Neuronal stem cell (in vitro differentiated cells): ENCODE data around the gene TMEM145.
A peak's percentile ranks its signal among the peaks of the same experiment; 100 is the strongest.

Experiments
- DNase-seq: peaks from one replicate; pipeline ENCODE4 v3.0.0-alpha.2; 2013; ENCODE audit warnings: low spot score
- H2AFZ ChIP-seq: one replicate; pipeline ENCODE4 v1.6.1; 2013; ENCODE audit warnings: mild to moderate bottlenecking, low read length, inconsistent platforms
- H2AK5ac ChIP-seq: 2 replicates; pipeline ENCODE4 v1.6.1; 2013; ENCODE audit warnings: low read depth, mild to moderate bottlenecking, inconsistent platforms, low read length, moderate library complexity, mixed read lengths
- H2BK120ac ChIP-seq: 2 replicates; pipeline ENCODE4 v1.6.1; 2013; ENCODE audit warnings: low read depth, mild to moderate bottlenecking, inconsistent platforms, low read length, moderate library complexity, mixed read lengths
- H2BK12ac ChIP-seq: one replicate; pipeline ENCODE4 v1.6.1; 2013; ENCODE audit warnings: low read length, inconsistent platforms
- H2BK15ac ChIP-seq: 2 replicates; pipeline ENCODE4 v1.6.1; 2013; ENCODE audit warnings: mild to moderate bottlenecking, low read length, inconsistent platforms, mixed read lengths
- H2BK5ac ChIP-seq: one replicate; pipeline ENCODE4 v1.6.1; 2013; ENCODE audit warnings: inconsistent platforms, mild to moderate bottlenecking, low read length, moderate library complexity
- H3K14ac ChIP-seq: one replicate; pipeline ENCODE4 v1.6.1; 2013; ENCODE audit warnings: low read length, inconsistent platforms
- H3K18ac ChIP-seq: 2 replicates; pipeline ENCODE4 v1.6.1; 2013; ENCODE audit warnings: low read length, inconsistent platforms
- H3K23ac ChIP-seq: 2 replicates; pipeline ENCODE4 v1.6.1; 2013; ENCODE audit warnings: low read depth, mild to moderate bottlenecking, mixed read lengths, low read length, inconsistent platforms; ENCODE audit not compliant: poor library complexity
- H3K27ac ChIP-seq: replicated peaks from 3 replicates; pipeline ENCODE4 v1.5.1; 2013; ENCODE audit warnings: low read length, inconsistent platforms
- H3K27me3 ChIP-seq, 3 experiments: 2 replicates each; pipeline ENCODE4 v1.6.1; 2013; ENCODE audit warnings: low read length in 3 of 3, mild to moderate bottlenecking in 2 of 3, inconsistent platforms in 1 of 3, low read depth in 1 of 3, mixed read lengths in 1 of 3, moderate library complexity in 1 of 3; ENCODE audit not compliant: control insufficient read depth in 3 of 3, insufficient read depth in 3 of 3
- H3K36me3 ChIP-seq, 2 donors: replicated peaks in 1 of 2; 2 replicates each; pipeline ENCODE4 v1.6.1; 2013; ENCODE audit warnings: low read length in 2 of 2; ENCODE audit not compliant: control insufficient read depth in 2 of 2, insufficient read depth in 2 of 2
- H3K4ac ChIP-seq: 2 replicates; pipeline ENCODE4 v1.6.1; 2013; ENCODE audit warnings: inconsistent platforms, mild to moderate bottlenecking, low read length, moderate library complexity
- H3K4me1 ChIP-seq, 2 donors: 1 replicate in 1 of 2; 2 replicates in 1 of 2; pipeline ENCODE4 v1.6.1; 2013; ENCODE audit warnings: low read length in 2 of 2, low read depth in 1 of 2; ENCODE audit not compliant: control insufficient read depth in 2 of 2, insufficient read depth in 1 of 2
- H3K4me2 ChIP-seq: one replicate; pipeline ENCODE4 v1.6.1; 2013; ENCODE audit warnings: mild to moderate bottlenecking, low read length, inconsistent platforms; ENCODE audit not compliant: insufficient read depth, poor library complexity, severe bottlenecking
- H3K4me3 ChIP-seq, 2 donors: 2 replicates each; pipeline ENCODE4 v1.5.1; 2013; ENCODE audit warnings: low read length in 2 of 2, mild to moderate bottlenecking in 2 of 2, inconsistent platforms in 1 of 2, moderate library complexity in 1 of 2
- H3K79me1 ChIP-seq: one replicate; pipeline ENCODE4 v1.6.1; 2013; ENCODE audit warnings: low read depth, mild to moderate bottlenecking, inconsistent platforms, low read length, moderate library complexity
- H3K9ac ChIP-seq: one replicate; pipeline ENCODE4 v1.6.1; 2013; ENCODE audit warnings: mild to moderate bottlenecking, low read depth, low read length, inconsistent platforms; ENCODE audit not compliant: poor library complexity
- H3K9me3 ChIP-seq, 2 donors: replicated peaks in 1 of 2; 2 replicates each; pipeline versions ENCODE3 to v1.6.1; 2013; ENCODE audit warnings: low read length in 2 of 2, mild to moderate bottlenecking in 2 of 2, inconsistent platforms in 1 of 2, low read depth in 1 of 2, mixed read lengths in 1 of 2, moderate library complexity in 1 of 2; ENCODE audit not compliant: control insufficient read depth in 2 of 2, insufficient read depth in 1 of 2
- H4K8ac ChIP-seq: one replicate; pipeline ENCODE4 v1.6.1; 2013; ENCODE audit warnings: low read depth, mild to moderate bottlenecking, inconsistent platforms, low read length, moderate library complexity
- H4K91ac ChIP-seq: one replicate; pipeline ENCODE4 v1.6.1; 2013; ENCODE audit warnings: low read length, low read depth, mild to moderate bottlenecking, inconsistent platforms; ENCODE audit not compliant: poor library complexity
- WGBS, 2 donors: extraction: QIAGEN DNeasy Blood & Tissue Kit; methylation state at CpG; one replicate each; pipeline ENCODE4 v1.1.7; 2013; ENCODE audit warnings: missing lambda C conversion rate in 2 of 2, mixed read lengths in 1 of 2; ENCODE audit not compliant: insufficient read length in 2 of 2, insufficient replicate concordance in 1 of 2; ENCODE audit errors: extremely low coverage in 2 of 2; 5-methylcytosine and 5-hydroxymethylcytosine counted together

Gene TMEM145

GRCh38 chr19:42280815-42281145 lies 32.3 kb upstream of the TMEM145 start:
- Histone ChIP-seq H3K9ac (peak overlapping the region; percentile 89), H3K4me3 (peak overlapping the region; percentile 71 to 91), H2AFZ (peak overlapping the region; percentile 90), H3K4me1 (peaks cover 37 to 39% of the 10 kb centered on the region in 2 donors), H3K79me1 (peaks cover 22% of the 10 kb centered on the region), H3K36me3 (peaks cover 0 to 11% of the 10 kb centered on the region in 2 donors), H3K18ac (peak overlapping the region; percentile 97), H2AK5ac (peak overlapping the region; percentile 97), H2BK5ac (peak overlapping the region; percentile 98), H3K27me3 (no peaks in the 10 kb centered on the region), H3K27ac (peak overlapping the region; percentile 80), H2BK12ac (no peak overlapping the region), H3K9me3 (no peaks in the 10 kb centered on the region), H4K91ac (no peak overlapping the region), H3K23ac (no peak overlapping the region), H2BK15ac (peak overlapping the region; percentile 74), H2BK120ac (peak overlapping the region; percentile 12), H3K14ac (no peak overlapping the region), H4K8ac (no peak overlapping the region), H3K4ac (no peak overlapping the region), H3K4me2 (peak overlapping the region; percentile 95)
- no peak for DNase-seq
- WGBS, 2 donors, result no CpG with 5 or more reads among the region's 20 CpGs

- peaks cover 4 to 11% of the 10 kb centered on the region in 2 donors for H3K36me3 ChIP-seq
- peak overlapping the region; percentile 99 for H3K4ac ChIP-seq
- H2AK5ac ChIP-seq, result peak overlapping the region; percentile 97
- peak overlapping the region; percentile 92 for H2BK12ac ChIP-seq
- WGBS, 2 donors, result no CpG with 5 or more reads among the region's 25 CpGs
- H3K4me3 ChIP-seq, result peak overlapping the region; percentile 68 to 71
- H3K18ac ChIP-seq, result peak overlapping the region; percentile 97
- peak overlapping the region; percentile 98 for H2BK5ac ChIP-seq
- H3K79me1 ChIP-seq, result peaks cover 26% of the 10 kb centered on the region
- H3K23ac ChIP-seq, result no peak overlapping the region
- peak overlapping the region; percentile 82 for H3K9ac ChIP-seq
- peak overlapping the region; percentile 75 for H4K8ac ChIP-seq
- peaks cover 0 to 2% (median 0%) of the 10 kb centered on the region in 3 experiments for H3K27me3 ChIP-seq
- H2AFZ ChIP-seq, result peak overlapping the region; percentile 60
- H3K4me2 ChIP-seq, result peak overlapping the region; percentile 95
- H3K14ac ChIP-seq, result peak overlapping the region; percentile 90
- peaks cover 42% of the 10 kb centered on the region in 2 donors for H3K4me1 ChIP-seq
- peak overlapping the region; percentile 12 for H2BK120ac ChIP-seq
- peaks cover 0 to 2% of the 10 kb centered on the region in 2 donors for H3K9me3 ChIP-seq
- peak; percentile 31 for DNase-seq
- H2BK15ac ChIP-seq, result peak overlapping the region; percentile 74
- H4K91ac ChIP-seq, result peak overlapping the region; percentile 87
- H3K27ac ChIP-seq, result peak overlapping the region; percentile 80
These were observed 31.8 kb upstream of the TMEM145 start for GRCh38 chr19:42281146-42281826.

GRCh38 chr19:42281827-42282762 lies 31.0 kb upstream of the TMEM145 start:
- Histone ChIP-seq H2BK120ac (peak overlapping the region; percentile 12), H4K91ac (no peak overlapping the region), H3K4me2 (peak overlapping the region; percentile 95), H3K4me1 (peaks cover 42% of the 10 kb centered on the region in 2 donors), H3K79me1 (peaks cover 30% of the 10 kb centered on the region), H2BK15ac (peak overlapping the region; percentile 47), H2BK5ac (peak overlapping the region; percentile 20), H2BK12ac (peak overlapping the region; percentile 92), H3K4me3 (peak overlapping the region in 1 of 2 donors; percentile 71), H3K9me3 (peaks cover 0 to 2% of the 10 kb centered on the region in 2 donors), H3K36me3 (peaks cover 9 to 17% of the 10 kb centered on the region in 2 donors), H2AFZ (peak overlapping the region; percentile 60), H4K8ac (peak overlapping the region; percentile 75), H3K23ac (no peak overlapping the region), H3K18ac (peak overlapping the region; percentile 97), H2AK5ac (peak overlapping the region; percentile 97), H3K27ac (peak overlapping the region; percentile 80), H3K27me3 (peaks cover 0 to 2% (median 0%) of the 10 kb centered on the region in 3 experiments), H3K9ac (peak overlapping the region; percentile 38), H3K14ac (peak overlapping the region; percentile 90), H3K4ac (peak overlapping the region; percentile 99)
- WGBS, 2 donors, result no CpG with 5 or more reads among the region's 7 CpGs
- DNase-seq, result peak; percentile 39
